Measurements from ENCODE around the gene ABCA4.
"Not testable (repeated sequence)": the region's sequence is repeated elsewhere in the genome, so short reads cannot be mapped to it uniquely, and the experiment has no call there.

ABCA4 gene

GRCh38 chr1:94120991-94121390 is at the start of gene ABCA4:
TSS of gene ABCA4 (minus strand) at chr1:94121148. CDS start at chr1:94121045, 103 bp downstream.
- DNase-seq (ENCODE audit: low spot score), result no peak
- TF ChIP-seq CTCF (IDR thresholded peaks at IDR 0.05; ENCODE audit: extremely low read depth, missing control alignments), result no peak

GRCh38 chr1:94169126-94169525 is 48.2 kb upstream of the ABCA4 start:
- no peak for TF ChIP-seq CTCF (IDR thresholded peaks at IDR 0.05; ENCODE audit: extremely low read depth, missing control alignments)
- no peak for DNase-seq (ENCODE audit: low spot score)

- TF ChIP-seq CTCF (IDR thresholded peaks at IDR 0.05; ENCODE audit: extremely low read depth, missing control alignments), result no peak
- no peak for DNase-seq (ENCODE audit: low spot score)
Observed at GRCh38 chr1:94165843-94166242, 44.9 kb upstream of the ABCA4 start.

GRCh38 chr1:94164885-94165284 is 43.9 kb upstream of the ABCA4 start:
- DNase-seq (ENCODE audit: low spot score), result not testable (repeated sequence)

GRCh38 chr1:94164121-94164520 is 43.2 kb upstream of the ABCA4 start:
- not testable (repeated sequence) for DNase-seq (ENCODE audit: low spot score)

- not testable (repeated sequence) for DNase-seq (ENCODE audit: low spot score)
Observed at GRCh38 chr1:94163249-94163648, 42.3 kb upstream of the ABCA4 start.

GRCh38 chr1:94160811-94161210 is 39.9 kb upstream of the ABCA4 start:
- no peak for DNase-seq (ENCODE audit: low spot score)
- TF ChIP-seq CTCF (IDR thresholded peaks at IDR 0.05; ENCODE audit: extremely low read depth, missing control alignments), result no peak

GRCh38 chr1:94156096-94156625 is 35.2 kb upstream of the ABCA4 start:
- TF ChIP-seq CTCF (IDR thresholded peaks at IDR 0.05; ENCODE audit: extremely low read depth, missing control alignments), result no peak
- DNase-seq (ENCODE audit: low spot score), result no peak

GRCh38 chr1:94154989-94155388 is 34.0 kb upstream of the ABCA4 start:
- no peak for TF ChIP-seq CTCF (IDR thresholded peaks at IDR 0.05; ENCODE audit: extremely low read depth, missing control alignments)
- no peak for DNase-seq (ENCODE audit: low spot score)

Data from GM20000 (cell line).